Memory B cell (primary cell): ENCODE data around the gene POMGNT2.

ENCODE experiments used
- ATAC-seq: fragments of 150-1000 bp; cut with Tn5 transposase; 2 replicates; pipeline ENCODE4 v1.10.0; 2021; ENCODE audit warnings: low read depth, mild to moderate bottlenecking, moderate library complexity
- DNase-seq, 2 donors: peaks; one replicate each; pipeline ENCODE4 v3.0.0; 2022; ENCODE audit warnings: low spot score in 2 of 2
- H3K27ac Mint-ChIP-seq: one replicate; pipeline ENCODE4 v1.8.0; 2022; ENCODE audit warnings: mild to moderate bottlenecking, moderate library complexity, mixed read lengths
- H3K27me3 Mint-ChIP-seq: one replicate; pipeline ENCODE4 v1.8.0; 2022; ENCODE audit warnings: mixed read lengths
- H3K36me3 Mint-ChIP-seq: one replicate; pipeline ENCODE4 v1.8.0; 2022; ENCODE audit warnings: mild to moderate bottlenecking, mixed read lengths
- H3K4me1 Mint-ChIP-seq: one replicate; pipeline ENCODE4 v1.8.0; 2022; ENCODE audit warnings: mixed read lengths
- H3K4me3 Mint-ChIP-seq: one replicate; pipeline ENCODE4 v1.8.0; 2022; ENCODE audit warnings: mild to moderate bottlenecking, moderate library complexity, mixed read lengths
- H3K9me3 Mint-ChIP-seq: one replicate; pipeline ENCODE4 v1.8.0; 2022; ENCODE audit warnings: mixed read lengths

POMGNT2 gene

DNA sequence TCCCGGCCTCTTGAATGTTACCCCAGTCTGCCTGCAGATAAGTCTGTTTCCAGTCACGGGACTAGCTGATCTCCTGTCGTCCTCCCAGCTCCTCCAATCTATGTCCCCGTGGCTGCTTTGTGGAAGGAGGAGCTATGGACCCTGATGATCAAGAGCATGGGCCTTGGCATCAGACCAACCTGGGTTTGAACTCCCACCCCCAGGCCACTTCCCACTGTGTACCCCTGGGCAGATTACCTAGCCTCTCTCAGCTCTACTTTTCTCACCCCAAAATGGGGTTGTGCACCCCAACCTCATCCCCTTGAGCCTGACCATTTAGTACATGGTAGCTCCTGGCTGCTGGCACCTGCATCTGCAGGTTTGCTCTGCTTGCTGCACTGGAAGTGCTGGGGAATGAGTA, 71.0 kb downstream of the POMGNT2 start:
- H3K9me3 Mint-ChIP-seq: no peaks in the 10 kb centered on the region
- no peak for DNase-seq
- peaks cover 8% of the 10 kb centered on the region for H3K27me3 Mint-ChIP-seq
- H3K27ac Mint-ChIP-seq: no peak overlapping the region
- H3K4me1 Mint-ChIP-seq: peaks cover 5% of the 10 kb centered on the region
- no peak overlapping the region for H3K4me3 Mint-ChIP-seq
- no peak for ATAC-seq
- no peaks in the 10 kb centered on the region for H3K36me3 Mint-ChIP-seq

DNA sequence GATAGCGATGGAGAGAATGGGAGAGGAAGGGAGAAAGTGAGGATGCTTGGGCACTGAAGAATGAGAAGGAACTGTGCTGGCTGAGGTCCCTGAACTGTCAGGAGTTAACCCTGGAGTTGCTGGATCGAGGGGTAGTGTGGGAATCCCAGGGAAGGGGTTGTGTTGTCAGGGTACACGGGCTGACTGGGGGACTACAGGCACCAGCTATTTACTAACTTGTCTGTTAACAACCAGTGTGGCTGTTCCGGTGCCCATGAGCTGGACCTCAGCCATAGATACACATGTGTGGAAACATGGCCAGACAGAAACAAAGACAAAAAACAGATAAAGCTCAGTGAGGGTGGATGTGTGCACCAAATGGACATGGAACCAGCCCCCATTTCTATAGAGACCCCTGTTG, 71.7 kb downstream of the POMGNT2 start:
- H3K9me3 Mint-ChIP-seq: no peaks in the 10 kb centered on the region
- no peaks in the 10 kb centered on the region for H3K36me3 Mint-ChIP-seq
- H3K4me3 Mint-ChIP-seq: no peak overlapping the region
- DNase-seq (peak in 1 of 2 donors; percentile 1), ATAC-seq (no peak)
- peaks cover 5% of the 10 kb centered on the region for H3K4me1 Mint-ChIP-seq
- no peak overlapping the region for H3K27ac Mint-ChIP-seq
- peaks cover 8% of the 10 kb centered on the region for H3K27me3 Mint-ChIP-seq

DNA sequence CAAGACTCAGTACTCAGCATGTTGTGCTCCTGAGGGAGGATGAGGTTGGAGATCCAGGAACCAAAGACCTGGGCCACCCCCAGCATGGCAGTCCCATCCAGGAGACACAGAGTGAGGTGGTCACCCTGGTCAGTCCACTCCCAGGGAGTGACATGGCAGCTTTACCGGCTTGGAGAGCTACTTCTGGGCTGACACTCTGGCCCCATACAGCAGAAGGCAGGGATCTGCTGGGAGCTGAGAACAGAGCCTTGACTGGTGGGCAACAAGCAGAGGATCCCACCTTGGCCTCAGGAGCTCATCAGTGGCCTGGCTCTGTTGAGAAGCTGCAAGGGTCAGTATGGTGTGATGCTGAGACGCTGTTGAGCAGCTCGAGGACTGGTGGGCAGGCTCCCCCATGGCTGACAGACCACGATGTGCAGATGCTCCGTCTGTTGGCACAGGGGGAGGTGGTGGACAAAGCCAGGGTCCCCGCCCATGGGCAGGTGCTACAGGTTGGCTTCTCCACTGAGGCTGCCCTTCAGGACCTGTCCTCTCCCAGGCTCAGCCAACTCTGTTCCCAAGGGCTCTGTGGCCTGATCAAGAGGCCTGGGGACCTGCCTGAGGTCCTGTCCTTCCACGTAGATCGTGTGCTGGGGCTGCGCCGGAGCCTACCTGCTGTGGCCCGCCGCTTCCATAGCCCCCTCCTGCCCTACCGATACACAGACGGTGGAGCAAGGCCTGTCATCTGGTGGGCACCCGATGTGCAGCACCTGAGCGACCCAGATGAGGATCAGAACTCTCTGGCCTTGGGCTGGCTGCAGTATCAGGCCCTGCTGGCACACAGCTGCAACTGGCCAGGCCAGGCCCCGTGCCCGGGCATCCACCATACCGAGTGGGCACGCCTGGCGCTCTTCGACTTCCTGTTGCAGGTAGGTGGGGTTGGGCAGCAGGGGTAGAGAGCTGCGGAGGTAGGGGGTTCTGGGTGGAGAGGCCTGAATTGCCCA, 72.9 kb downstream of the POMGNT2 start:
- Mint-ChIP-seq H3K9me3 (no peaks in the 10 kb centered on the region), H3K4me3 (no peak overlapping the region), H3K36me3 (no peaks in the 10 kb centered on the region), H3K27ac (no peak overlapping the region), H3K27me3 (peaks cover 6% of the 10 kb centered on the region), H3K4me1 (no peaks in the 10 kb centered on the region)
- ATAC-seq (no peak), DNase-seq (no peak)

DNA sequence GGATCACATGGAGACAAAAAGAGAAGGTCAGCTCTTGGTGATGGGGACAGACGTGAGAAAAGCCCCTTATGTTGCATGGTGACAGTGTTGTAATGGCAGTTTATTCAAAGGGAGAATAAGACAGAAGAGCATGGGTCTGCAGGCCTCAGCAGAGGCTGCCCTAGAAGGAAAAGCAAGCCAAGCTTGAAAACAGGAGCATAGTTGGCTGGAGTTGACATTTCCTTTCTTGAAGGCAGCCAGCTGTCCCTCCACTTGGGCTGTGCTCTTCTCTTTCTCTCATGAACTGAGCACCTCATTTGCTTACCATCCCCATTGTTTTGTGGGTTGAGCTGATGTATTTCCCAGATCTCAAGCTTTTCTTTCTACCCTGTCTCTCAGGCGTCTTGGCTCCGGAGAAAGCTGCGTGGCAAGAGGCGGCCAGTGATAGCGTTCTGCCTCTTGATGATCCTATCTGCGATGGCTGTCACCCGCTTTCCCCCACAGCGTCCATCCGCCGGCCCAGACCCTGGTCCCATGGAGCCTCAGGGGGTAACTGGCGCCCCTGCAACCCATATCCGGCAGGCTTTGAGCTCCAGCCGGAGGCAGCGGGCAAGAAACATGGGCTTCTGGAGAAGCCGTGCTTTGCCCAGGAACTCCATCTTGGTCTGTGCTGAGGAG, 73.9 kb downstream of the POMGNT2 start:
- no peaks in the 10 kb centered on the region for H3K9me3 Mint-ChIP-seq
- no peaks in the 10 kb centered on the region for H3K4me1 Mint-ChIP-seq

GRCh38 chr3:43031485-43031884, 74.4 kb downstream of the POMGNT2 start:
- Mint-ChIP-seq H3K4me1 (no peaks in the 10 kb centered on the region), H3K27me3 (peaks cover 6% of the 10 kb centered on the region), H3K36me3 (no peaks in the 10 kb centered on the region), H3K4me3 (no peak overlapping the region), H3K9me3 (no peaks in the 10 kb centered on the region), H3K27ac (no peak overlapping the region)
- ATAC-seq (no peak), DNase-seq (no peak)

More for the DNA sequence above, 73.9 kb downstream of the POMGNT2 start:
- Mint-ChIP-seq H3K27me3 (peaks cover 6% of the 10 kb centered on the region), H3K4me3 (no peak overlapping the region), H3K36me3 (no peaks in the 10 kb centered on the region), H3K27ac (no peak overlapping the region)
- no peak for ATAC-seq
- DNase-seq: no peak

DNA sequence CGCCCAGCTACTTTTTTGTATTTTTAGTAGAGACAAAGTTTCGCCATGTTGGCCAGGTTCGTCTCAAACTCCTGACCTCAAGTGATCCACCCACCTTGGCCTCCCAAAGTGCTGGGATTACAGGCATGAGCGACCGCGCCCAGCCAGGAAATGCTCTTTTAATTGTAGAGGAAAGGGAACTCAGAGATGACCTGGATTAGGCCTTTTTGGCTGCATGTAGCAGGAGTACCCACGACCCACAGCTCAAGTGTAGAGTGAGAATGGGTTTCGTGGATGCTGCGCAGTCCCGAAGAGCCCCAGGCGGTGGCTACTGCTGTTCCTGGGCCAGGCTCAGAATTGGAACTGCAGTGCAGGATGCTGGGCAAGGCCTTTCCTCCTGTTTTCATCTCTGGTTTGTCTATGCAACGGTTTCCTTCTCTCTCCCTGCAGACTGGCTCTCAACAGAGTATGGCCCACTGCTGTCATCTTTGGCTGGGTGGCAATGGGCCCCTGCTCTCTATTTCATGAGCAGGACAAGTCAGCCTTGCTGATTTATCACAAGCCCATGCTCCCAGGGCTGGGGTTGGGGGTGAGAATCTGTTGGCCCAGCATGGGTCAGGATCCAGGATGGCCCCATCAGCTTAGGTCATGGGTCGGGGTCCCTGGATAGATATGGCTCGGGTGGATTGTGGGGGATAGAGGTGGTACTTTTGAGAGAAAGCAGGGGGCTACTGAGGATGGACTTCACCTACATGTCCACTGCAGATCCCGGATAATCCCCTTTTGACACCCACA, 75.5 kb downstream of the POMGNT2 start:
- peaks cover 4% of the 10 kb centered on the region for H3K27me3 Mint-ChIP-seq
- no peaks in the 10 kb centered on the region for H3K4me1 Mint-ChIP-seq
- no peaks in the 10 kb centered on the region for H3K9me3 Mint-ChIP-seq
- no peak overlapping the region for H3K27ac Mint-ChIP-seq
- no peaks in the 10 kb centered on the region for H3K36me3 Mint-ChIP-seq
- ATAC-seq (no peak), DNase-seq (no peak)
- no peak overlapping the region for H3K4me3 Mint-ChIP-seq
